Skeletal muscle cell (primary cell): ENCODE measurements around the gene NPC1.

ENCODE experiments used
- DNase-seq: peaks from one replicate; pipeline ENCODE4 v3.0.0-alpha.2; 2010; ENCODE audit warnings: low read depth
- H3K4me3 ChIP-seq: 2 replicates; pipeline ENCODE4 v1.5.1; 2011; ENCODE audit warnings: low read depth, mild to moderate bottlenecking, control low read depth, low read length, moderate library complexity

Gene NPC1

DNA sequence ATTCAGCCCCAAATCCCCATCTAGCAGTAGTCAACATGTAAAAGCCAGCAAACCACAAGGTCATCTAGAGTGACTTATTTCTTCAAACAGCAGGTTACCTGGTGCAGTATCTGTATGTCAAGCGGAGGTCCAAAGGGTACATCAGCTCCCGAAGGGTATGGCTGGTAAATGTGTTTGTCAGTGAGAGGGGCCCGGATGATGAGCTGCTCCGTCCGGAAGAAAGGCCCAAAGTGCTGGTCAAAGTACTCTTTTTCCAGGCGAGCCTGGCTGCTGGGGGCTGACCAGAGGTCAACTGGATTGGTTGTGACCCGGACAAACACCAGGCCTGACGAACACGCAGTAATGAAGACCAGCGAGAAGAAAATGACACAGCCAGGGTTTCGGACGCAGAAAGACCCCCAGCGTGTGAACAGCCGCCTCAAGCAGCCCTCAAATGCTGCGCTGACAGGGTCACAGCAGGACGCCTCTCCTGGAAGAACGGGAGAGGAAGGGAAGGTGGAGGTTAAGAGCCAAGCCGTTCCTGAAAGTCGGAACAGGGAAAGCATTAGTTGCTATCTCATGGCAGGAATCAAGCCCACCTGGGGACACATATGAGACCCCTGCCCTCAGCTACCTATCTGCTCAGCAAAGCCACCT is 30.0 kb downstream of the NPC1 start:
- no peak for DNase-seq
- no peak overlapping the region for H3K4me3 ChIP-seq

DNA sequence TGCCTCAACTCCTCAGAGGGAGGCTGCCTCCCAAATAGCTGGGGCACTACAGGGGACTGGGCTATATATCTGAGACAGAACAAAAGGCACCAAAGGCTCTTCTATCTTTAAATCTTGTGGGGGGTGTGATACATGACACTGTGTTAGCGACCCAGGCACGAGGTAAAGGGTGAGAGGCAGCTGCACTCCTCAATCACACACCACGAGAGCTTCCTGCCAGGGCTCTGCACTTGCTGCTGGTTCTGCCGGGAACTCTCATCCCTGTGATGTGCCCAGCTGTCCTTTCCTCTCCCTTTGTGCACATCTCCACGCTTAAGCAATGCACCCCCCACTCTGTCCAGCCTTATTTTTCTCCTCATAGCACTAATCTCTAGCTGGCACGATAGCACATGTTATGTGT is 32.4 kb downstream of the NPC1 start:
- H3K4me3 ChIP-seq = no peak overlapping the region
- no peak for DNase-seq

DNA sequence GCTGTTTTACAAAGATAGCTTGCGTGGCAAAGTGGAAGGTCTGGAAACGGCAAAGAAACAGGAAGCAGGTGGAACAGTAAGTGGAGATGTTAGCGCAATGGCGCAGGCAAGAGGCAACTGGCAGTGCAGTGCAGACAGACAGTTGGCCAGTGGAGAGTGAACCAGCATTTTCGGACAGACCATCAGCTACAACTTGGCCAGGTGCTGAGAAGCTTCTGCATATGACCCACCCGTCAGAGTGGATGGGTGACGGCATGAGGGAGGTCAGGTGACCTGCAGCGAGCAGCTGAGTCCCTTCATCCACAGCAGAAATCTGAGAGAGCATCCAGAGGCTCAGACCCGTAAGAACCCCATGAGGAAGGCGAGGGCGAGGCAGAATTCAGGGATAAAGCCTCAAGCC is 33.8 kb downstream of the NPC1 start:
- no peak overlapping the region for H3K4me3 ChIP-seq
- no peak for DNase-seq

DNA sequence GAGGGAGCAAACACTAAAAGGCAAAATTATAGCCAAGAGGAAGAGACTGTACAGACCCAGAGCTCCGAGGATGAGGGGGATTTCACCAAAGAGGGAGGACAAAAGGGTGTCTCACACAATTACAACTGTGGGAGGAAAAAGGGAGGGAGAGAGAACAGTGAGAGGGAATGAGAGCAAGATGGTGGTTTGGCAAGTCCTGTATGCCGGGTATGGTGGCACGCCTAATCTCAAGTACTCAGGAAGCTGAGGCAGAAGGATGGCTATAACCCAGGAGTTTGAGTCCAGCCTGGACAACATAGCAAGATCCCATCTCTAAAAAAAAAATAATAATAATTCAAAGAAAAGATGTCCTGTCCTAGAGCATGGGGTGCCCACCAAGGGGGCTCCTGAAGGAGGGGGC is 34.3 kb downstream of the NPC1 start:
- no peak overlapping the region for H3K4me3 ChIP-seq
- no peak for DNase-seq

DNA sequence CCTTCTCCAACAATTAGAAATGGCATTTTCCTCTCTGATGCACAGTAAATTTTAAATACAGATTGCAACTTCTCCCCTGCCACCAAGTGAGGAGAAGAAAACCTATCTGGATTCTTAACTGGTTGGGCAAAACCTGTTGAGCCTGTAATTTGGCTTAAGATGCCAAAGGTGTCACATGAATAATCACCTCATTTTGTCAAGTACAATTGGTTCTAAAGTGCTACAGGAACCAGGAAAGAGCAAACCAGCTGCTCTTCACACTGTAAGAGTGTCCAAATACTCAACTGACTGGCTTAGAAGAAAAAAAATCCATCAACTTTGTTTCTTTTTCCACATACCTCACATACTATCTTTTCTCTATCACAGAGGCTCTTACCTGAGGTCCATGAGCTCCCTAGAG is 35.4 kb downstream of the NPC1 start:
- no peak overlapping the region for H3K4me3 ChIP-seq
- DNase-seq = no peak

DNA sequence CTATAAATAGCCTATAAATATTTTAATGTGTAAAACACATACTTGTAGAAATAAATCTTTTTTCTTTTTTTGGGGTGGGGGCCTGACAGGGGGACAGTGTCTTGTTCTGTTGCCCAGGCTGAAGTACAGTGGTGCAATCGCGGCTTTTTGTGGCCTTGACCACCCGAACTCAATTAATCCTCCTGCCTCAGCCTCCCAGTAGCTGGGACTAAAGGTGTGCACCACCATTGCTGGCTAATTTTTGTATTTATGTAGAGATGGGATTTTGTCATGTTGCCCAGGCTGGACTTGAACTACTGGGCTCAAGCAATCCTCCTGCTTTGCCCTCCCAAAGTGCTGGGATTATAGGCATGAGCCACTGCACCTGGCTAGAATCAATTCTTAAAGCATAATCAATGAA is 37.6 kb downstream of the NPC1 start:
- H3K4me3 ChIP-seq = no peak overlapping the region
- DNase-seq = no peak

DNA sequence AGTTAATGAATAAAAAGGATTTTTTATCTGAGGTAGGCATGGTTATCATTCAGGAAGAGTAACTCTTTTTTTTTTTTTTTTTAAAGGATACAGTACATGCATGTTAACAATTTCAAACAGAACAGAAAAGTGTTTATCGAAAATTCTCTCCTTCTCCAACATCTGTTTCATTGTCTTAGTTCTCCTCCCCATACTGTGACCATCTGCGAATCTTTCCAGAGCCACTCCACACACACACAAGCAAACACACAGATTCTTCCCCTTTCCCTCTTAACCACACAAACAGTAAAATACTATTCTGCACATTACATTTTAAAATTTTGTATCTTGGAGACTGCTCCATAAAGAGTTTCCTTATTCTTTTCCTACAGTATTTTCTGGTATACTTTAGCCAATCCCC is 38.0 kb downstream of the NPC1 start:
- no peak for DNase-seq

DNA sequence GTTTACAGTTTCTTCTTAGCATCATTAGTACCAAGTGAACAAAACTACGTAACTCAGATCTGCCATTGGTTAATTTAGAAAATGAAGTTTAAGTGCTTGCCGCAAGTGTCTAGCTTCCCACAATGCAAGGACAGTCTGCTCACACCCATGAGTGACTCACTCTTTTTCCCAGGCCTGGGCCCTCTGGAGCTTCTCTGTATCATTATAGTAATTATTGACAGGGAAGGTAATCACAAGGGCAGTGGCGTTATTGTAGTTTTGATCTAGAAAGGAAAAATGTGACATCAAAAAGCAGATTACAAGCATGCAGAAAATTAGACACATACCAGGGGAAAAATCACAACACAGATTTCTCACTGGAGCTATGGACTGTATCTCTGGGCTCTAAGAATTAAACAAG is 38.5 kb downstream of the NPC1 start:
- H3K4me3 ChIP-seq = no peak overlapping the region
- no peak for DNase-seq

More for the DNA sequence above, 38.0 kb downstream of the NPC1 start:
- no peak overlapping the region for H3K4me3 ChIP-seq

DNA sequence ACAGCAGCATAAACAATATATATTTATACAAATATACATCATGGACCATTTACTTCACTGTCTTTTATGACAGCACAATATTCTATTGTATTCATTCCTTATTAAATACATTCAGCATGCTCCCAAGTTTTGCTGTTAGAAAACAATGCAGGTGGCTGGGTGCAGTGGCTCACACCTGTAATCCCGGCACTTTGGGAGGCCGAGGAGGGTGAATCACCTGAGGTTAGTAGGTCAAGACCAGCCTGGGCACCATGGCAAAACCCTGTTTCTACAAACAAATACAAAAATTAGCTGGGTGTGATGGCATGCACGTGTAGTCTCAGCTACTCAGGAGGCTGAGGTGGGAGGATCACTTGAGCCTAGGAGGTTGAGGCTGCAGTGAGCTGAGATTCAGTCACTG is 39.0 kb downstream of the NPC1 start:
- DNase-seq = no peak
- H3K4me3 ChIP-seq = no peak overlapping the region

DNA sequence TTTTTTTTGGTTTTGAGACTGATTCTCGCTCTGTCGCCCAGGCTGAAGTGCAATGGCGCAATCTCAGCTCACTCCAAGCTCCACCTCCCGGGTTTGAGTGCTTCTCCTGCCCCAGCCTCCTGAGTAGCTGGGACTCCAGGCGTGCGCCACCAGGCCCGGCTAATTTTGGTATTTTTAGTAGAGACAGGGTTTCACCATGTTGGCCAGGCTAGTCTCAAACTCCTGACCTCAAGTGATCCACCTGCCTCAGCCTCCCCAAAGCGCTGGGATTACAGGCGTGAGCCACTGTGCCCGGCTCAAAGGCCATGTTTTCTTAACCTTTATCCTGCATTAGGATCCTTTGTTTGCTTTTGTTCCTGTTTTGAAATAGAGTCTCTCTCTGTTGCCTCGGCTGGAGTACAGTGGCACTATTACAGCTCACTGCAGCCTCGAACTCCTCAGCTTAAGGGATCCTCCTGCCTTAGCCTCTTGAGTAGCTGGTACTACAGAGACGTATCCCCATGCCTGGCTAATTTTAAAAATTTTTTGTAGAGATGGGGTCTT is 41.0 kb downstream of the NPC1 start:
- no peak overlapping the region for H3K4me3 ChIP-seq
- no peak for DNase-seq

DNA sequence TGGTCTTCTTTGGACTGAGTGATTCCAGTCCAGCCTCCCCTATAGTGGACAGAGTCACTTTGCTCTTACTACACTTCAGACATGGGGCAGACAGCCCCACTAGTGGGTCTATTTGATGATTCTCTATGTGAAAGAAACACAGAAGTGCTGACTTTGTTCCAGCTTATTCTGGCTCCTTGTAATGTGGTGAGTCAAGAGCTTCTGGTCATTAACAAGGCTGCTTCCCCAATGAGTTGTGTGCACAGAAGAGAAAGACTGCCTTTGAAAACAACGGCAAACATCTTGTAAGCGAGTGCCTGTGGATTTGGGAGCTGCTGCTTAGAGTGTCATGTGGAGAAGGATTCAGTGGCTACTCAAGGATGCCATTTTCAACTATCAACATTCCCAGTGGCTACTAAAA is 43.8 kb downstream of the NPC1 start:
- DNase-seq = no peak
- no peak overlapping the region for H3K4me3 ChIP-seq

DNA sequence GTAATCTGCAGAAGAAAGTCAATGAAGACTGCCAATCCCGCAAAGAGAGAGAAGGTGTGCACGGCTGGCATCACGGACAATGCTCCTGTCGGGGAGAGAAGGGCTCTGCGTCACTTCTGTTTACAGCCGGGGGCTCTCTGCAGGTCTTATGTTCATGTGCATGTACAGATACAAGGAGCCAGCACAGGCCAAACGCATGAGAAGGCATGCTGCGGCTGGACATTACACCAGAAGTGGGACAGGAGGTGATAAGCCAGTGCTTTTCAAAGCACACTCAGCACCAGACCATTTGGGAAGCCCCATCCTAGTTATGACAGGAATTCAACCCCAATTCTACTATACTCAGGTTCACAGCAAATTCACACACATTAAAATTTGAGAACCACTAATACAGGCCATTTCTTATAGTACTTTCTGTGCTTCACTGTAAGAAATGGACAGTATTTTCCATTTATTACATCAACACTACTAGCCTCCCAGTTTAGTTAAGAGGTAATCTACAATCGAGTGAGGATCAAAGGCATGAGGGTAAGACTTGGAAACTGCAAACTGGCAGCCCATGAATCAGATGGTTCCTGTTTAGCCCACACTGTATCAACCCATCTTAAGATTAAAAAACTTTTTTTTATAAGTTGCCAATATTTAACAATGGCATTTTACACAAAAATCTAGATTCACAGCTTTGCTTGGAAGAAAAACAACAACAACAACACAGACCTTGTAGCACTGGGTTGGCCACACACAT is 44.8 kb downstream of the NPC1 start:
- no peak overlapping the region for H3K4me3 ChIP-seq
- no peak for DNase-seq

DNA sequence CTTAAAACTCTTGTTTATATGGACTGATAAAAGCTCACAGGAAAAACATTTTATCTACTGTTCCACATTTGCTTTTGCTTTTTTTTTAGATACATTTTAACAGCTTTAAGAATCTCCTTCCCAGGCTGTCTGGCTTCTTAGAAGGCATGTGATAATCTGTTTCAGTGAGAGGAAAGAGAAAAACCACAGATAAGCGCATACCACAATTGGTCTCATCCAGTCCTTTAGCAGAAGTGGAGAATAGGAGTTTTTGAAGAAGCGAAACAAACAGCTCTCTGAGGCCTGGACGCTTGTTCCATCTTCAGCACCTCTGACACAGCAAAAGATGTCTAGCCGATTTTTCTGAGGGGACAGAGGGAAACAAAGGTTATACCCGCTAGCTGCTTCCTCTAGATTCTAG is 45.4 kb downstream of the NPC1 start:
- DNase-seq = no peak
- no peak overlapping the region for H3K4me3 ChIP-seq

DNA sequence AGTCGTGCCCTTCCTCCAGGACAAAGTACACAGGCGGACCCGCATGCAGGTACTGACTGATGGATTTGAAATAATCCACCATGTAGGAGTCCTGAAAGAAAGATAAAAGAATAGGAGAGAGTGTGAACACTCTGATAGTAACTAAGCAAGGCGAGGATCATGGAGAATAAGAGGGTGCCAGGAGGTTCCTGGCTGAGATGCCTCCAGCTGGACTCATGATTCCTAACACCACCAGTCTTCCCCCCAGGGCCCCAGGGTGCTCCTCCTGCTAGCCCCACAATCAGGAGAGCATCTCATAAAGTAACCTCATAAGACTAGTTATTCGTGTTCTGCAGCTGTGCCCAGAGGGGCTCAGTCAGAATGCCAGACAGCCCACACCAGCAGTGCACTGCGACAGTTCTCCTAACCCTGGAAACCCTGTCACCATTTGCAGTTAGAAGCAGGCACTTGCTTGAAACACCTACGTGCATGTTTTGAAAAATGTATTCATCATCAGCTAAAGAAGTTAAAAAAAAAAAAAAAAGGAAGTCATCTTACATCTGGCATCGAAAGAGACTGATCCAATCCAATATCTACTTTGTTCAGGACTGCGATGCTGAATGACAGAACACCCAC is 46.3 kb downstream of the NPC1 start:
- DNase-seq = no peak
- no peak overlapping the region for H3K4me3 ChIP-seq

DNA sequence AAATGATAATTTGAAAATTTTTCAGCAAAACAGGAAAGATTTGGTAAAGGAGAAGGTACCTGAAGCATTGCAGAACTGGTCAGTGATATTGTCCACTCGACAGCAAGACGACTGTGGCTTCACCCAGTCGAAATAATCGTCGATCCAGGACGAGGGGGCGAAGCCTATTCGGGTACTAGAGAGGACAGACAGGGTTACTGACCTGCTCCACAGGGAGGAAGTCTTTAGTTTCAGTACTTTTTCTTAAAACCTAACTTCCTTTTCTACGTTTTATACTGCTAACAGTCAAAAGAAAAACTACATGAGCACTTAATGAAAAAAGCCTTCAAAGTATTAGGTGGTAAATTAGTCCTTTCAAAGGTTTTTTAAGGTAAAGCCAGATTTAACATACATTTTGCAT is 47.0 kb downstream of the NPC1 start:
- no peak overlapping the region for H3K4me3 ChIP-seq
- no peak for DNase-seq

DNA sequence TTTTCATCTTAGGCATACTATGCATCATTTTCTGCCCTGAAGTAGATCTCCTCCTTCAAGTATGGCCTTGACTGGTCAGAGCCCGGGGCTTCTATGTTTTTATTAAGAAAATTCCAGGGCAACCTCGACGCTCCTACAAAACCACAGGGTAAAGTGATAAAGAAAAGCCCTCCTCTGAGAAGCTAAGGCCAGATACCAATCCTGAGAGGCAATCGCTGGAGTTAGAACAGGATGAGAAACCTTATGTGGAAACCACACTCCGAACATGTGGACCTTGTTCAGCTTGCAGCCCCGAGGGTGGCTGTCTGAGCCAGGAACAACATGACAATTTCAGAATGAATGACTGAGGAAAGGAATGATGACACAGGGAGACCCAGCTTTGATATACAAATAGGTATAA is 47.4 kb downstream of the NPC1 start:
- no peak overlapping the region for H3K4me3 ChIP-seq
- no peak for DNase-seq

DNA sequence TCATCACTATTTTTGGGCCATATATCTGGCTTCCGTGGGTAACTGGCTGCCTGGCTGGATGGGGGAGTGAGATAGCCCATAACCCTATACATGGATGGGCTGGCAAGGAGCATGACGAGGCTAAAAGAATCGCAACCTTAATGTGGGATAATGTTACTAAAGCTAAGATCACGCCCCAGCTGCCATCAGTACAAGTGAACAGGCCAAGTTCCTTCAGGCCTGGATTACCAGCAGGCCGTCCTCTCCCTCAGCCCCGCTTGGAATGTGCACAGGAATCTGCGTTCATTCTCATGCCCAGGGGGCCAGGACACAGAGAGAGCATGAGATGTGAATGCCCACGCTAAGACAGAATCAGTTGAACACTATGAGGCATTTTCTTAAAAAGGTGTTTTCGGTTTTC is 48.3 kb downstream of the NPC1 start:
- DNase-seq = no peak
- no peak overlapping the region for H3K4me3 ChIP-seq

DNA sequence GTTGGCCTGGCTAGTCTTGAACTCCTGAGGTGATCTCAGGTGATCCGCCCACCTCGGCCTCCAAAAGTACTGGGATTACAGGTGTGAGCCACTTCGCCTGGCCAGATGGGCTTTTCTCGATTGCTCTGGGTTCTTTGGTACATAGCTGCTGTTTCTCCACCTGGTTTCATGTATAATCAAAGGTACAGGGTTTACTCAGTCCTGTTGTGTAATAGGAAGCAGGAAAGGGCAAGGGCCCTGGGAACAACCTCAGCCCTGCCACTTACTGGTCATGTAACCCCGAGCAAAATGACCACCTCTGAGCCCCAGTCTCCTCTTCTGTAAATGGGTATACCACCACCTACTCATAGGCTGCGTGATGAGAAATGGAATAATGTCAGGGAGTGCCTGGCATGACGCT is 49.0 kb downstream of the NPC1 start:
- no peak for DNase-seq
- H3K4me3 ChIP-seq = no peak overlapping the region

DNA sequence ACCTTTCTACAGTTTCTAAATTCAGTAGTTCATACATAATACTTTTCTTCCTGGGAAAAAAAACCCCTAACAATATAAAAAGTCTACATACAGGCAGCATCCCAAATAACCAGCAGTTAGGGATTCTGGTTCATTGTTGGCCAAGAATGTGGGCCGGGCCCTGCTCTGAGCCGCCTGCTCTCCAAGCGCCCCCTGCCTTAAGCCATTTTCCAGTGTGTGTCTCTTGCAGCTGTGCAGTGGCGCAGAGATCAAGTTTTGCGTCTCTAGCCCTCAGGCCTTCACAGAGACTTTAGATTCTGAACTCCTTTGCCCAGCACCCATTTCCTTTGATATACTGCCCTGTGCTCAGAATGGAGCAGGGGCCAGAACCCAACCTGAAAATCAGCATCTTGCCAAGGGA is 50.1 kb downstream of the NPC1 start:
- H3K4me3 ChIP-seq = no peak overlapping the region
- DNase-seq = no peak

DNA sequence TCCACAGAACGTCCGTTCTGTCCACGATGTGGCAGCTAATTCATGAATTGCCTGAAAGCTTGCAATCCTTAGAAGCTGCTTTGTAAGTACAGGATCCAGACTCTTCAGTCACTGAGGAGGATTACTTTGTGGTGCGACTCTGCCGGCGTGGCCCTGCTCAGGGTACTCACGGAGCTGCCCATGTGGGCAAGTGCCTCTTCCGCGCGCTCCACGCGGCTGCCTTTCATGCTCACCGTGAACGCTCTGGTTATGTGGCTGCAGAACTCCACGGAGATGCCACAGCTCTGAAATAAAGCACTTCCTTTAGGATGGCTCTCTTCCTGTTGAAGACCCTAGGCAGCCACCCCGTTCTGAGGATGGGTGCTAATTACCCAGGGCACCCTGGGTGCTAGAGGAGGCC is 52.0 kb downstream of the NPC1 start:
- DNase-seq = no peak
- H3K4me3 ChIP-seq = no peak overlapping the region

DNA sequence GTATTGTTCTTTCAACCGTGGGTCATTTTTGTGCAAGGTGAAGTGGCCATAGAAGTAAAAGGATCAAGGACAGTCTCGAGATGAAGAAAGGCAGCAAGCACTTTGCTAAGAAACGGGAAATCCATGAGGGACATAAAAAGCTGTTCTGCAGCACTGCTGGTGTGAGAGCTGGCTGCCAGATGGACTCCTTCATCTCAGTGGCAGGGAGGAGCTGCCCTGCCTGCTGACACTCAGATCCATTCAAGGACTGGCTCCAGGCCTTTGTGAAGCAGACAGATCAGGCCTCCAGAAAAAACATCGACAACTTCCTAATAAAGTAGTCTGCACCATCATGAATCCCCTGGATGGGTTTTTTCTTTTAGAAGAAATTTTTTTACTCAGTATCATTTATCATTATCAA is 53.5 kb downstream of the NPC1 start:
- no peak for DNase-seq
- no peak overlapping the region for H3K4me3 ChIP-seq
